ENCODE measurements around the gene ADAP1.

GRCh38 chr7:909358-910329, 44.8 kb downstream of the ADAP1 start:
- TF ChIP-seq CTCF (IDR thresholded peaks at IDR 0.05) (no peak; the same call in 1 of the 2 replicates), TCF7L2 (IDR thresholded peaks at IDR 0.05; ENCODE audit: low read depth, low read length) (no peak), POLR2AphosphoS5 (IDR thresholded peaks at IDR 0.05; ENCODE audit: low read depth, low read length) (no peak)
- TF ChIP-seq, protein P1, sequence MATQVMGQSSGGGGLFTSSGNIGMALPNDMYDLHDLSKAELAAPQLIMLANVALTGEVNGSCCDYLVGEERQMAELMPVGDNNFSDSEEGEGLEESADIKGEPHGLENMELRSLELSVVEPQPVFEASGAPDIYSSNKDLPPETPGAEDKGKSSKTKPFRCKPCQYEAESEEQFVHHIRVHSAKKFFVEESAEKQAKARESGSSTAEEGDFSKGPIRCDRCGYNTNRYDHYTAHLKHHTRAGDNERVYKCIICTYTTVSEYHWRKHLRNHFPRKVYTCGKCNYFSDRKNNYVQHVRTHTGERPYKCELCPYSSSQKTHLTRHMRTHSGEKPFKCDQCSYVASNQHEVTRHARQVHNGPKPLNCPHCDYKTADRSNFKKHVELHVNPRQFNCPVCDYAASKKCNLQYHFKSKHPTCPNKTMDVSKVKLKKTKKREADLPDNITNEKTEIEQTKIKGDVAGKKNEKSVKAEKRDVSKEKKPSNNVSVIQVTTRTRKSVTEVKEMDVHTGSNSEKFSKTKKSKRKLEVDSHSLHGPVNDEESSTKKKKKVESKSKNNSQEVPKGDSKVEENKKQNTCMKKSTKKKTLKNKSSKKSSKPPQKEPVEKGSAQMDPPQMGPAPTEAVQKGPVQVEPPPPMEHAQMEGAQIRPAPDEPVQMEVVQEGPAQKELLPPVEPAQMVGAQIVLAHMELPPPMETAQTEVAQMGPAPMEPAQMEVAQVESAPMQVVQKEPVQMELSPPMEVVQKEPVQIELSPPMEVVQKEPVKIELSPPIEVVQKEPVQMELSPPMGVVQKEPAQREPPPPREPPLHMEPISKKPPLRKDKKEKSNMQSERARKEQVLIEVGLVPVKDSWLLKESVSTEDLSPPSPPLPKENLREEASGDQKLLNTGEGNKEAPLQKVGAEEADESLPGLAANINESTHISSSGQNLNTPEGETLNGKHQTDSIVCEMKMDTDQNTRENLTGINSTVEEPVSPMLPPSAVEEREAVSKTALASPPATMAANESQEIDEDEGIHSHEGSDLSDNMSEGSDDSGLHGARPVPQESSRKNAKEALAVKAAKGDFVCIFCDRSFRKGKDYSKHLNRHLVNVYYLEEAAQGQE (IDR thresholded peaks at IDR 0.05; ENCODE audit: insufficient read depth in 1 of 2, low read depth in 2 of 2, low read length in 1 of 2) = no peak
